ENCODE results near the gene C1orf167.

The C1orf167 gene

DNA sequence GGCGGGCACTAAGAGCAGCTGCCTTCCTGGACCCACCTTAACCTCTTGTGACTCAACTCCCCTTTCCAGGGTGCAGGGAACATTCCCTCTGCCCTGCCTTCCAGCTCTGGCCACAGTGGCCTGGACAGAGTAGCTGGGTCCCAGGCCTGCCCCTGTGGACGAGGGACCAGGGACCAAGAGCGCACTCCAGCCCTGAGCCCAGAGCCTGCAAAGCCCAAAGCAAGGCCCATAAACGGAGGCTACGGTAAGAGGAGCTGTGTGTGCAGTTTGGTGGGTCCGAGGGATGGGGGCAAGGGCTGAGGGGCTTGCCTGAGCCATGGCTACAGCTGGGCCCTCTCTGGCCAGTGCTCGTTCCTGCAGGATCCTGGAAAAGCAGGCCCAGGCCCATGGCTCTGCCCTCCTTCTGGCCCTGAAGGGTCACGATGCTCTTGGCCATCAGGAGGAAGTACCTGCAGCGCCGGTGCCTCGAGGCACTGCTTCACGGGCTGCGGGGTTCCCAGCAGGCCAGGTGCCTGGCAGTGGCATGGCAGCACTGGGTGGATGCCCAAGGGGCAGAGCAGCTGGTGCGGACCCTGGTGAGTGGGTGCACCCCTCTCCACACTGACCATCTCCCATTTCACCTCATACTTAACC lies 25.9 kb downstream of the C1orf167 start:
- DNase-seq: no peak

- DNase-seq: no peak
Observed at GRCh38 chr1:11788549-11789053, 26.6 kb downstream of the C1orf167 start.

DNA sequence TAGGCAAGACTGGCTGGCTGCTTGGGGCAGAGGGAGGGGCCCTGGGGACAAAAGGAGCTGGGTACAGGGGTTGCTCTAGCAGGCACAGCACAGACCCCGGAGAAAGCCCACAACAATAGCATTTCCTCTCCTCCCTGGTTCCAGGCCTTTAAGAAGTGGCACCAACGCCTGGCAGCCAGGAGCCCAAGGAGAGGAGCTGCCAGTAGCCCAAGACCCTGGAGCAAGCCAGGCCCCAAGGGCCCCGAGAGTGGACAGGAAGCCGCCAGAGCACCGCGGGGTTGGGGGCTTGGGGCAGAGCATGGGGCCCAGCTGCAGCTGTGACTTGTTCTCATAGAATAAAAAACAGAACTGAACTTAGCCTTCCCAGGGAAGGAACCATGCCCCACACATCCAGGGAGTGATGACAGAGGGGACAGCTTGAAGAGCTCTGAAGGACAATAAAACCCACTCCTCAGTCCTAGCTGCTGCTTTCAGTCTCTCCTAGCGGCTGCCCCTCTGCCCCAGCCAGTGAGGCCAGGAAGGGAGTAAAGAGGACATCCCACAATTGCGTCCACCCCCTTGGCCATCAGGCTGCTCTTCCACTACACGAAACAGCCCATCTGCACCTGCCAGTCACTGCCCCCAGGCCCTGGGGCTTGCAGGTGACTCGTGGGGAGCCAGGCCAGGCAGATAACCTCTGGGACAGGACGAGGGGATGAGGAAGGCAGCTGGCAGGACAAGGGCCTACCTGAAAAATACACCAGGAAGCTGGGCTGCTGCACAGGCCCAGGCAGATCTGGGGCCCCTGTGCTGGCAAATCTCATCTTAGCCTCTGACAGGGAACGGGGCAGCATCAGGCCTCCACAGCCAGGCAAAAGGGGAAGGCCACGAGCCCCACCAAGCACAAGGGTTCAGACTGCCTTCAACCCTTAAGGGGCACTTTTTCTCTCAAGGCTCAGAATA lies 27.4 kb downstream of the C1orf167 start:
- no peak for DNase-seq

GRCh38 chr1:11790101-11790879 lies 28.3 kb downstream of the C1orf167 start:
- DNase-seq: no peak

DNA sequence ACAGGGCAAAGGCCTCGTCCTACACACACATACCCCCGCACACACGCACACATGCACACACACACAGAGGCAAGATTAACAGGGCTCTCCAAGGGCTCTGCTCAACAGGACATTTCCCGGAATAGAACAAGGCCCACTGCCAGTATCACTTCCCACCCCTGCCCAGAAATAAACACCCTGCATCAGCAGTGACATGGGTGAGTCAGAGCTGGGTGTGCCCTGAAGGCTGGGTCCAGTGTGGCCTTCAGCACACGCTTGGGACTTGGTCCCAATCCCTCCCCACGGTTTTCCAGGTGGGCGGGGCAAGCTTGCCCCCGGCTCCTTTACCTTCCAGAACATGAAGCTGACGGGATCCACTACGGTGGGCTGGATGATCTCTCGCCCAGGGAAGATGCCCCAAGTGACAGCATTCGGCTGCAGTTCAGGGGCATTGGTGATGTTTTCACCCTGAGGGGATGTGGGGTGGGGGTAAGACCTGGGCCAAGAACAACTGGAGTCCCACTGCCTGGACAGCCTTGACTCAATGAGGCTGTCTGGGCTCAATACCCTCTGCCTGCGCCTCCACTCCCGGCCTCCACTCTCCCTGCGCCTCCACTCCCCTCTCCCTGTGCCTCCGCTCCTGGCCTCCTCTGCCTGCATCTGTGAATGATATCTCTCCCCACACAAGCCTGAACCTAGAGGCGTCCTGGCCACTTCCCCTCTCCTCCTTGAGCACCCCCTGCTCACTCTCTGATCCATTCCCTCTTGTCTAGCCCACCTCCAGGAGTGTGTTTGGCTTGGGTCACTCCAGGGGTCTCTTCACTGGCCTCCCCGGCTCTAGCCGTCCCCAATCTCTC lies 29.1 kb downstream of the C1orf167 start:
- no peak for DNase-seq

DNA sequence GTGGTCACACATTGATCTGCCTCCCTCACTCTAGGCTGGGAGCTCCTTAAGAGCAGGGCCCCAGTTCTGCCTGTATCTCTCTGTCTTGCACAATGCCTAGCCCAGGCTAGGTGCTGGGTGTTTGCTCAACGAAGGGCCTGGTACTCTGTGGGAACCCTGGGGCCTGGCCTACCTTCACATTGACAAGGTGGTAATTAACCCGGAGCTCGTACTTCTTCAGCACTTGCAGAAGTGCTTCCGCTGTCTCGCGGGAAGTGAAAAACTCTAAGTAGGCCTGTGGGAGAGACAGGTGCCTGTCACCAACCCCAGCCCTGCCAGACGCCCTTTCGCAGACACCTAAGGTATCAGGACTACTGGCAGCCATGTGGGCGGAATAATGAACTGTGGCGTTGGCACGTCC lies 30.1 kb downstream of the C1orf167 start:
- no peak for DNase-seq

- no peak for DNase-seq
Observed at GRCh38 chr1:11793819-11794218, 31.8 kb downstream of the C1orf167 start.

DNA sequence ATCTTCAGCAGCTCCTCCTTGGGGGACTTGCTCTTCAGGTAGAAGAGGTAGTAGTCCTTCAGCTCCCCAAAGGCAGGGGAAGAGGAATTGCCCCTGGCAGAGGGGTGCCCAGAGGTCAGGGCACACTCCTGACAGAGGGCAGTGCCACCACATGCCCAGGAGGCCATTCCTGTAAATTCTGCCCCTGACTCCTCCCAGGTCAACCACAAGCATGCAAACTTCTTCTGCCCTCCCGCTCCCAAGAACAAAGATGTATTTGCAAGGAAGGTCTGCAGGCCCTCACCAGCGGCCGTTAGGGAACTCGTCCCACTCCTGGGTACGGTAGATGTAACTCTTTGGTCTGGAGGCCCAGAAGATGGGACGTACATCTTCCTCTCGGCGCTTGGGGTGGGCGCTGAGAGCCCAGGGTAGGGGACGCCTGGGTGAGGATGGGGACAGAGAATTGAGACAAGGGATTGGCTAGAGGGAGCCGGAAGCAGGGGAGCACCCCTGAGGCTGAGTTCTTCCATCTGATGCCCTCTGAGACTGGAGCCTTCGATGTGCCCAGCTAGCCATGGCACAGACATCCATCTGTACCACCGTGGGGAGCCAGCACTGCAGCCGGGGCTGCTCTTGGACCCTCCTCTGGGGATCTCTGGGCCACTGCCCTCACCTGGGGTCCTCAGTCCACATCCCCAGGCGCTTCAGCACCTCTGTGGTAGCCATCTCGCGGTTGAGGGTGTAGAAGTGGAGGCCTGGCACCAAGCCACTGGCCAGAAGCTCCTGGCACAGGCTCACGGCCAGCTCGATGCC lies 32.6 kb downstream of the C1orf167 start:
- DNase-seq: no peak

- no peak for DNase-seq
Observed at GRCh38 chr1:11795238-11795890, 33.4 kb downstream of the C1orf167 start.

DNA sequence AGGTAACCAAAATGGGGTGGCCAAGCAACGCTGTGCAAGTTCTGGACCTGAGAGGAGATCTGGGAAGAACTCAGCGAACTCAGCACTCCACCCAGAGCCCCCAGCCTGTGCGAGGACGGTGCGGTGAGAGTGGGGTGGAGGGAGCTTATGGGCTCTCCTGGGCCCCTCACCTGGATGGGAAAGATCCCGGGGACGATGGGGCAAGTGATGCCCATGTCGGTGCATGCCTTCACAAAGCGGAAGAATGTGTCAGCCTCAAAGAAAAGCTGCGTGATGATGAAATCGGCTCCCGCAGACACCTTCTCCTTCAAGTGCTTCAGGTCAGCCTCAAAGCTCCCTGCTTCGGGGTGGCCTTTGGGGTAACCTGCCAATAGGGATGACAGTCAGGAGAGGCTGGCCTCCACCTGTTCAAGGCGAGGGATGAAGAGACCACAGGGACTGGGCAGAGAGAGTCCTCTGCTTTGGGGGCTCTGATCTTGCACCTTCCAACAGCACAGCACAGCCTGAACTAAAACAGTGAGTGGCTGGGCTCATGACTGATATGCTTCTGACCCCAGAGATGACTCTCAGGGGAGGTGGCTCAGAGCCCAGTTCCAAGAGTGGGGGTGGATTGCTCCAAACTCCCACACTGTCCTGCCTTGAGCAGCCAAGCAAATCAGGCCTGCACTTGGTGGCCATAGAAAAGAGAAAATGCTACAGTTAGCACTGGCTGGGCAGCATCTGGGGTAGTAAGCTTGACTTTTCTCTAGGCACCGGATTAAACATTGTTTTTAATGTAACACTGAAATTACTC lies 34.2 kb downstream of the C1orf167 start:
- DNase-seq: no peak

DNA sequence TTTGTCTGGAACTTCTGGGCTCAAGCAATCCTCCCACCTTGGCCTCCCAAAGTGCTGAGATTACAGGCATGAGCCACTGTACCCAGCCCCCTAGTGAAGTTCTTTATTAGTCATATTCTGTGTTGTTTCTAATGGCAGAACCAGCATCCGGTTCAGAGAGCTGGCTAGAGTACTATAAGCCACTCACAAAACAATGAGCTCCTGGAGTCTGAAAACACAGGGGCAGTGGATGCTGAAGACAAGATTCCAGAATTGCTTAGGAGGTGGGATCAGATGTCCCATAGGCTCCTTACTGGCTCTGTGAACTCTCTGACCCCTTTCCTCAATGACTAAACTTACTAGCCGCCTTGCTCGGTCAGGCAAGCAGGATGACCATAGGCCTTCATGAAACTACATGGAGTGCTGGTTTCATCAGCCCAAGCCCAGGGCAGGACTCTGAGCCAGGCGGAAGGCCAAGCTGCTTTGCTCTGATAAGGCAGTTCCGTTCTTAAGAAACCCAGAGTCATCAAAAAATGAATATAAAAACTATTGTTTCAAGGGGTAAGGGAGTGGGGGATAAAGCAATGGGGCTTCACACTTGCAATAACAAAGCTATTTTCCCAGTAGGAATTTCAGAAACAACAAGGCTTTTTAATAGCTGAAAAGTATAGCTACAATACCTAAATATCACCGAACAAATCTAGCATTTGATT lies 35.7 kb downstream of the C1orf167 start:
- DNase-seq: no peak

GRCh38 chr1:11799099-11799498 lies 37.1 kb downstream of the C1orf167 start:
- DNase-seq: no peak

DNA sequence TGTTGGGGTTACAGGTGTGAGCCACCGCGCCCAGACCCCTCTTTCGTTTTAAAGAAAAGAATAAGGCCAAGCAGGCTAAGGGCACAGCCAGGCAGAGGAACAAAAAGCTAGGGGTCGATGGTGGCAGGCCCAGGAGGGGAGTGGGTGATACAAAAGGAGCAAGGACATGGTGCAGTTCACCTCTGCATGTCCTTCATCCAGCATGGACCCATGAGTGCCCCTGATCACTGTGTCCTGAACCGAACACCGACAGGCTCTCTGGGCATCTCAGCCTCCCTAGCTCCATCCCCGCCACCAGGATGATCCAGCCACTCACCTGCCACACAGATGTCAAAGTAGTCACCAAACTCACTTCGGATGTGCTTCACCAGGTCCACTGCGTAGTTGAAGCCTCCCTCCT lies 37.9 kb downstream of the C1orf167 start:
- DNase-seq: no peak

DNA sequence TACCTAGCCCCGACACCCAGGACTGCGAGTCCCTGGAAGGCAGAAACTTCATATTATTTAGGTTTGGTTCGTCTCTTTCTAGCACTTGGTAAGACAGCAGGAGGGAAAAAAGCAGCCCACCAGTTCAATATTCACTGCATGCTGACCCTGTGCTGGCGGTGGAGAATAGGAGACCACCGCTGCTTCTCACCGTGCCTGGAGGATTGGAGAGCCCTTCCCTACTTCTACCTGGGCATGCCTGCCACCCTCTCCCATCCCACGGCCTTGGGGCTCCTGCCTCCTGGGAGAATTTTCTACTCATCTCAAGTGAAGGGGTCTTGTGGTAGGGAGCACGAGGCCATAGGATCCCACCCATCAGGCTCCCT lies 38.4 kb downstream of the C1orf167 start:
- no peak for DNase-seq

DNA sequence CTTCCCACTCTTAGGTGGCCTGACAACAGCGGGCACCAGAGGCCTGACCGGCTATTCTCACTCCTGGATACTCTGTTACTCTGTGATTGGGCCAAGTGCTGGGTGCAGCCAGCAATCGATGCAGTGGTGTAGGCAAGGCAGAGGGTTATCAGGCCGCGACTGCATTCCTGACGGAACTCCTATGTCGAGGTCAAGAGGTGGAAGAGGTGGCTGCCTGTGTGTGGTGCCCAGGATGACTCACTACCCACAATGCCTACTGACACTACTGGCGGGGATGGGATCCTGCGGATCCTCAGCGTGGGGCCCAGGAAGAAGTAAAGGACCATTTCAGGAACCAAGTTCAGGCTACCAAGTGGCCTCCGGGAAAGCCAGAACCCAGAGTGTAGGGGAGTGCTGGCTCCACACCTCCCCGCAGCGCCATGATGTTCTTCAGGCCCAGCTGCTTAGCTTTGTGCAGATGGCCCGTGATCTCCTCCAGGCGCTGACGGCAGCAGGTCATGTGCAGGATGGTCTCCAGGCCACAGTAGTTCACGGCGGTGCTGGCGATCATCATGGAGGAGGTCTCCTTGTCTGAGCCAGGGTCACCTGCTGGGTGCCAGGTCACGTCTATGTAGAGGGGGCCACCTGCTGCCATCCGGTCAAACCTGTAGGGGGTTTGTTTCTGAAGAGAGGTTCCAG lies 38.9 kb downstream of the C1orf167 start:
- no peak for DNase-seq

DNA sequence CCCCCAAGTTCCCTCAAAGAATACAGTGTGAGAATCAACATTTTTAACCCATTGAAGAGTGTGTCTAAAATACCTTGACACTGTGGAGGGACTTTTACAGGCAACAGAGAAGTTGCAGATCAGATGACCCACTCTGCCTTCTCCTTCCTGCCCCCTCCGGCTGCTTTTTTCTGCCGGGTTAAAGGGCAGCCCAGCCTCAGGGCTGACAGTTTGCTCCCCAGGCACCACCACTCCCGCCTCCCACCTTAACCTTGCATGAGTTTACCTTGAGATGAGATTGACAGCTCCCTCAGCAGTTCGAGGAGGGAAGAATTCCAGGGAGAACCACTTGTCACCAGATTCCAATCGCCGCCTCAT lies 40.6 kb downstream of the C1orf167 start:
- no peak for DNase-seq

DNA sequence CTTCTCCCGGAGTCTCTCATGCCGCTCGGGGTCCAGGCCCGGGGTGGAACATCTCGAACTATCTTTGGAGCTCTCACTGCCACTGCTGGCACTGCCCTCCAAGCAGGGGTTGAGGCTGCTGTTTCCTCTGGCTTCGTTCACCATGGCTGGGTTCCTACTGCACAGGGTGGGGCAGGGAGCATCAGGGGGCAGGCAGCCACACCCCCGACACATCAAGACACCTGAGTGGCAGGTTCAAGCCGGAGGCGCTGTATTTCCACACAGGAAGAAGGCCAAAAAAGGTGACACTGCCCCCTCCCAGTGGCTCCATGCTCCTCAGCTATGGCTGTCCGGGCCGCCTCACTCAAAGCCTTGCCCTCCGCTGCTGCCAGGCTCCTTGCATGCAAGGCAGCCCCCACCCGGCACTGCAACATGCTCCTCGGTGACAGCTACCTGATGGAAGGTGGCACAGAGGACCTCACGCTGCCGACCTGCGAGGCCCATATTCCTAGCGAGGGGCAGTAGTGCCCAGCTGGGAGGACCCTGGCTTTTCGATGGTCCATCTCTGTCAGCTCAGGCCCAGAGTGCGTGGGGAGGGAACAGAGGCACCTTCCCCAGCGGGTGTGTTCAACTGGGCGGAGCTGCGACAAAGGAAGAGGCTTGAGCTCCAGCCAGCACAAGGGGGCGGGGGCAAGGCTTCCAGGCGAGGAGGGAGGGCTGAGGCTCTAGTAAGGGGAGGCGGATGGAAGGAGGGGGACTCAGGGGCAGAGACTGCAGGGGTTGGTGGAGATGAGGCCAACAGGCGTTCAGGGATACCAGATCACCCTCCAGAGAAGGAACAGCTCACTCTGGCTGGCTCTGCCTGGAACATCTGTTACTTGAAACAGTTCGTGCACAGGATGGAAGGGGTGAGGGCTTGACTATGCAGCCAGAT lies 41.2 kb downstream of the C1orf167 start:
- no peak for DNase-seq

Measured in cortex of kidney (tissue), 1 donor.